Activated CD4-positive, alpha-beta T cell treated with anti-CD3 and anti-CD28 coated beads, Interleukin-2, amount 10 ng/mL, durations not matched to agents 7 days and 5 days (primary cell): ENCODE measurements around the gene MGMT. TPM values are rescaled to one million over a fixed set of nuclear protein-coding genes. Genes with fewer than 3 reads are reported as not detected.

Experiments
- CTCF ChIA-PET: fragments of 350-600 bp; sonication (Branson Sonifier 250); formaldehyde crosslinking; loops from one replicate; lab custom pipeline; 2021; ENCODE audit warnings: antibody characterized with exemption; lab: Charles Lee
- POLR2A ChIA-PET: fragments of 350-600 bp; sonication (Branson Sonifier 250); formaldehyde crosslinking; loops from one replicate; lab custom pipeline; 2021; ENCODE audit warnings: antibody characterized with exemption; lab: Charles Lee
- DNase-seq: peaks from one replicate; pipeline ENCODE4 v3.0.0-alpha.2; 2020
- H3K27ac Mint-ChIP-seq: one replicate; pipeline ENCODE4 v1.8.0; 2021; ENCODE audit warnings: mild to moderate bottlenecking, moderate library complexity, mixed read lengths
- H3K27me3 Mint-ChIP-seq: one replicate; pipeline ENCODE4 v1.8.0; 2021; ENCODE audit warnings: mixed read lengths
- H3K36me3 Mint-ChIP-seq: one replicate; pipeline ENCODE4 v1.8.0; 2021; ENCODE audit warnings: low read depth, mixed read lengths
- H3K4me1 Mint-ChIP-seq: one replicate; pipeline ENCODE4 v1.8.0; 2021; ENCODE audit warnings: mixed read lengths
- H3K4me3 Mint-ChIP-seq: one replicate; pipeline ENCODE4 v1.8.0; 2021; ENCODE audit warnings: mild to moderate bottlenecking, moderate library complexity, mixed read lengths
- H3K9me3 Mint-ChIP-seq: one replicate; pipeline ENCODE4 v1.8.0; 2021; ENCODE audit warnings: mixed read lengths
- total RNA-seq, 2 experiments: library from RNA; stranded (reverse); gene quantifications; one replicate each; pipeline ENCODE4 v1.2.3, GENCODE V29; 2021

MGMT gene
- total RNA-seq, 2 experiments from 2014 or later: 17.6 to 19.3 TPM

GRCh38 chr10:129709101-129709500, 242.1 kb downstream of the MGMT start:
- ChIA-PET POLR2A (no interaction called here), CTCF (no interaction called here)
- Mint-ChIP-seq H3K4me3 (no peak overlapping the region), H3K27me3 (no peaks in the 10 kb centered on the region), H3K36me3 (no peaks in the 10 kb centered on the region), H3K9me3 (no peaks in the 10 kb centered on the region), H3K27ac (no peak overlapping the region), H3K4me1 (peaks cover 7% of the 10 kb centered on the region)
- DNase-seq: no peak

- Mint-ChIP-seq H3K4me3 (no peak overlapping the region), H3K9me3 (no peaks in the 10 kb centered on the region), H3K27ac (no peak overlapping the region), H3K27me3 (no peaks in the 10 kb centered on the region), H3K4me1 (peaks cover 6% of the 10 kb centered on the region), H3K36me3 (no peaks in the 10 kb centered on the region)
- DNase-seq: no peak
- ChIA-PET CTCF (no interaction called here), POLR2A (no interaction called here)
Observed at GRCh38 chr10:129709627-129710509, 242.8 kb downstream of the MGMT start.

GRCh38 chr10:129710510-129710847, 243.4 kb downstream of the MGMT start:
- ChIA-PET CTCF (no interaction called here), POLR2A (no interaction called here)
- no peaks in the 10 kb centered on the region for H3K9me3 Mint-ChIP-seq
- H3K4me1 Mint-ChIP-seq: no peaks in the 10 kb centered on the region
- no peaks in the 10 kb centered on the region for H3K27me3 Mint-ChIP-seq
- H3K4me3 Mint-ChIP-seq: no peak overlapping the region
- no peaks in the 10 kb centered on the region for H3K36me3 Mint-ChIP-seq
- DNase-seq: no peak
- no peak overlapping the region for H3K27ac Mint-ChIP-seq

- ChIA-PET POLR2A (no interaction called here), CTCF (no interaction called here)
Observed at GRCh38 chr10:129711291-129711690, 244.2 kb downstream of the MGMT start.

GRCh38 chr10:129712000-129712399, 245.0 kb downstream of the MGMT start:
- Mint-ChIP-seq H3K9me3 (no peaks in the 10 kb centered on the region), H3K36me3 (no peaks in the 10 kb centered on the region), H3K27ac (no peak overlapping the region), H3K27me3 (no peaks in the 10 kb centered on the region), H3K4me3 (no peak overlapping the region), H3K4me1 (no peaks in the 10 kb centered on the region)
- DNase-seq: no peak
- CTCF ChIA-PET: no interaction called here
- POLR2A ChIA-PET: no interaction called here

More at GRCh38 chr10:129711291-129711690, 244.2 kb downstream of the MGMT start:
- Mint-ChIP-seq H3K4me3 (no peak overlapping the region), H3K27me3 (no peaks in the 10 kb centered on the region), H3K27ac (no peak overlapping the region), H3K36me3 (no peaks in the 10 kb centered on the region), H3K4me1 (no peaks in the 10 kb centered on the region), H3K9me3 (no peaks in the 10 kb centered on the region)
- no peak for DNase-seq

GRCh38 chr10:129713659-129714265, 246.7 kb downstream of the MGMT start:
- H3K4me1 Mint-ChIP-seq: no peaks in the 10 kb centered on the region
- no peak overlapping the region for H3K27ac Mint-ChIP-seq
- ChIA-PET CTCF (interaction anchor here (1.0 kb wide), 1 partner anchor 42 kb away, joined by 3 read pairs; no protein-coding TSS in a partner anchor), POLR2A (no interaction called here)
- H3K27me3 Mint-ChIP-seq: no peaks in the 10 kb centered on the region
- H3K36me3 Mint-ChIP-seq: no peaks in the 10 kb centered on the region
- H3K9me3 Mint-ChIP-seq: no peaks in the 10 kb centered on the region
- no peak overlapping the region for H3K4me3 Mint-ChIP-seq
- no peak for DNase-seq

- H3K4me3 Mint-ChIP-seq: no peak overlapping the region
- no peaks in the 10 kb centered on the region for H3K4me1 Mint-ChIP-seq
- CTCF ChIA-PET: no interaction called here
Observed at GRCh38 chr10:129715805-129716204, 248.8 kb downstream of the MGMT start.

GRCh38 chr10:129716211-129716681, 249.2 kb downstream of the MGMT start:
- Mint-ChIP-seq H3K27ac (no peak overlapping the region), H3K4me3 (no peak overlapping the region), H3K27me3 (no peaks in the 10 kb centered on the region), H3K9me3 (peaks cover 13% of the 10 kb centered on the region), H3K4me1 (no peaks in the 10 kb centered on the region), H3K36me3 (peaks cover 3% of the 10 kb centered on the region)
- CTCF ChIA-PET: no interaction called here
- POLR2A ChIA-PET: no interaction called here
- no peak for DNase-seq

More at GRCh38 chr10:129715805-129716204, 248.8 kb downstream of the MGMT start:
- POLR2A ChIA-PET: no interaction called here
- H3K27ac Mint-ChIP-seq: no peak overlapping the region
- DNase-seq: no peak
- peaks cover 3% of the 10 kb centered on the region for H3K36me3 Mint-ChIP-seq
- H3K9me3 Mint-ChIP-seq: peaks cover 9% of the 10 kb centered on the region
- no peaks in the 10 kb centered on the region for H3K27me3 Mint-ChIP-seq

- Mint-ChIP-seq H3K36me3 (peaks cover 3% of the 10 kb centered on the region), H3K9me3 (peaks cover 13% of the 10 kb centered on the region), H3K4me1 (no peaks in the 10 kb centered on the region), H3K27me3 (no peaks in the 10 kb centered on the region), H3K4me3 (no peak overlapping the region), H3K27ac (no peak overlapping the region)
- no peak for DNase-seq
- ChIA-PET CTCF (no interaction called here), POLR2A (no interaction called here)
Observed at GRCh38 chr10:129716881-129717280, 249.8 kb downstream of the MGMT start.

- no peak for DNase-seq
- Mint-ChIP-seq H3K9me3 (peaks cover 13% of the 10 kb centered on the region), H3K27me3 (no peaks in the 10 kb centered on the region), H3K4me1 (no peaks in the 10 kb centered on the region), H3K27ac (no peak overlapping the region), H3K4me3 (no peak overlapping the region), H3K36me3 (peaks cover 3% of the 10 kb centered on the region)
- POLR2A ChIA-PET: no interaction called here
- CTCF ChIA-PET: no interaction called here
Observed at GRCh38 chr10:129717816-129718547, 250.9 kb downstream of the MGMT start.

- no peaks in the 10 kb centered on the region for H3K4me1 Mint-ChIP-seq
- ChIA-PET CTCF (no interaction called here), POLR2A (no interaction called here)
- H3K4me3 Mint-ChIP-seq: no peak overlapping the region
- no peak overlapping the region for H3K27ac Mint-ChIP-seq
- peaks cover 18% of the 10 kb centered on the region for H3K9me3 Mint-ChIP-seq
- H3K27me3 Mint-ChIP-seq: no peaks in the 10 kb centered on the region
- DNase-seq: no peak
- H3K36me3 Mint-ChIP-seq: peaks cover 4% of the 10 kb centered on the region
Observed at GRCh38 chr10:129718548-129719414, 251.7 kb downstream of the MGMT start.

GRCh38 chr10:129719415-129719739, 252.3 kb downstream of the MGMT start:
- Mint-ChIP-seq H3K27me3 (no peaks in the 10 kb centered on the region), H3K9me3 (peaks cover 18% of the 10 kb centered on the region), H3K36me3 (peaks cover 4% of the 10 kb centered on the region), H3K4me3 (no peak overlapping the region), H3K27ac (no peak overlapping the region), H3K4me1 (no peaks in the 10 kb centered on the region)
- ChIA-PET CTCF (no interaction called here), POLR2A (no interaction called here)
- DNase-seq: no peak
